GM10248 (cell line): Measurements from ENCODE around the gene ZFP57.
"Not testable (repeated sequence)": the region's sequence is repeated elsewhere in the genome, so short reads cannot be mapped to it uniquely, and the experiment has no call there.

Experiments
- CTCF ChIA-PET: fragments of 300-600 bp; sonication (Branson Sonifier 250); formaldehyde crosslinking; extraction: SDS; loops from one replicate; lab custom pipeline; 2021; ENCODE audit warnings: antibody characterized with exemption; lab: Yijun Ruan, JAX
- POLR2A ChIA-PET: fragments of 350-650 bp; sonication (Branson Sonifier 250); formaldehyde crosslinking; extraction: SDS; loops from one replicate; lab custom pipeline; 2020; ENCODE audit warnings: antibody characterized with exemption; lab: Yijun Ruan, JAX
- DNase-seq: peaks from one replicate; pipeline ENCODE4 v3.0.0; 2012; ENCODE audit errors: extremely low spot score
- CTCF ChIP-seq: IDR thresholded peaks from 2 replicates; pipeline ENCODE4 v1.5.1; 2012; ENCODE audit warnings: mild to moderate bottlenecking, low read depth; ENCODE audit errors: extremely low read depth, missing control alignments, control extremely low read depth

ZFP57 gene

DNA sequence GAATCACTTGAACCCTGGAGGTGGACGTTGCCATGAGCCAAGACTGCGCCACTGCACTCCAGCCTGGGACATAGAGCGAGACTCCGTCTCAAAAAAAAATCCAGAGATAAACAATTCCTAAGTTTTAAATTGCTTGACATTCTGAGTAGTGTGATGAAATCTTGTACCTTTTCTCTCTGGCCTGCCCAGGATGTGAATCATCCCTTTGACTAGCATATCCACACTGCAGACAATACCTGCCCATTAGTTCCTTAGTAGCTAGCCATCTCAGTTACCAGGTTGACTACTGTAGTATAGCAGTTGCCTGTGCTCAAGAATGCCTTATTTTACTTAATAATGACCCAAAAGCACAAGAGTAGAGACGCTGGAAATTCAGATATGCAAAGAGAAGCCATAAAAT is 2.8 kb downstream of the ZFP57 start:
- TF ChIP-seq CTCF, result no peak
- POLR2A ChIA-PET, result no interaction called here
- DNase-seq, result no peak
- CTCF ChIA-PET, result interaction anchor here (2.0 to 4.0 kb wide), 3 partner anchors 12 to 26 kb away, joined by 7 to 15 read pairs (median 13); no protein-coding TSS in a partner anchor

DNA sequence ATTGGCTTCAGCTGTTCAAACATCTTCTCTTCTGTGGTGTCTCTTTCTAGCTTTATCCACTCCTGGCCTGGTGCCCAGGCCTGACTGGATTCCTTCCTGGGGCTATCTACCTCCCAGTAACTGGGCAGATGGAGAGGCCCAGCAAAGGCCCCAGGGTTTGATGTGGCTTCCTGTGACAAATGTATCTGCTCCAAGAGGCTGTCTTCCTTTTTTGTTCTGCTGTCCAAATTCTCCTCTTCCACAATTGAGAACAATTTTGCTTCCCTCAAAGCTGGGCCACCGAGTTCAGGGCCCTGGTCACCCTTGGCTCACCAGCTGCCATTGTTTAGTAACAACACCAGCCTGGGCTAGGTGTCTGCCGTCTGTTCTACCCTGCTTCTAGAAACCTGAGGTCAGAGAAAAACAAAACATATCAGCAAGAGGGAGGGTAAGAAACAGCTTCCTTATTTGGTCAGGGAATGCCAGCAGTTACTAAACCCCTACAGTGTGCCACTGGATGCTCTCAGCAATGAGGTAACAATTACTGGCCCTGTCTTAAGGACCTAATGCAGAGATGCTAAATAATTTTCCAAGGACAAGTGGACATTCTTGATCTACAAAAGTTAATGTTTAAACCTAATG is 3.9 kb downstream of the ZFP57 start:
- no peak for TF ChIP-seq CTCF
- DNase-seq, result no peak
- ChIA-PET CTCF (interaction anchor here (1.3 to 4.0 kb wide), 4 partner anchors 11 to 27 kb away, joined by 3 to 15 read pairs (median 10); no protein-coding TSS in a partner anchor), POLR2A (interaction anchor here (0.6 kb wide), 1 partner anchor 792 kb away, joined by 3 read pairs; no protein-coding TSS in a partner anchor)

DNA sequence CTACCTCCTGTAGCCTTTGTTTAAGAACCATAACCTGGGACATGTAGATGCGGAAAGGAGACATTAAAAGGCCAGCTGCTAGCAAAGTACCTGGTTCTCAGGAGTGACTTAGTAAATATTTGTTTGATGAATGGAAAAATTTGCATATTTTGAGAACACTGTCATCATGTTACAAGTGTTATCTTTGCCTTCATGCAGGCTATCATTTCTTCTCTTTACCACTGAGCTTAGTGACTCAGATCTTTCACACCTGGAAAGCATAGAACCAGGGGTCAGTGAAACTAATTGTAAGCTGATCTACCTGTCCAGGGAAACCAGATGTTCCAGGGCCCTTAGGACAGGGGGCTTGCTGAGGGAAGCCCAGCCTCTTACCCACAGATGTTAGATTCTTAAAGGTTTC is 5.4 kb downstream of the ZFP57 start:
- CTCF ChIA-PET, result interaction anchor here (0.8 to 4.0 kb wide), 4 partner anchors 9 to 26 kb away, joined by 3 to 13 read pairs (median 4); no protein-coding TSS in a partner anchor
- no peak for TF ChIP-seq CTCF
- DNase-seq, result no peak
- POLR2A ChIA-PET, result no interaction called here

- TF ChIP-seq CTCF, result no peak
- CTCF ChIA-PET, result interaction anchor here (1.6 to 4.4 kb wide), 2 partner anchors 13 to 23 kb away, joined by 5 to 28 read pairs; no protein-coding TSS in a partner anchor
- no peak for DNase-seq
These were observed 6.9 kb downstream of the ZFP57 start for GRCh38 chr6:29674008-29674407.

GRCh38 chr6:29673161-29673560 is 7.8 kb downstream of the ZFP57 start:
- no peak for DNase-seq
- no peak for TF ChIP-seq CTCF
- POLR2A ChIA-PET, result no interaction called here
- CTCF ChIA-PET, result interaction anchor here (1.6 to 4.4 kb wide), 3 partner anchors 11 to 23 kb away, joined by 5 to 28 read pairs (median 6); no protein-coding TSS in a partner anchor

More at GRCh38 chr6:29674008-29674407, 6.9 kb downstream of the ZFP57 start:
- POLR2A ChIA-PET, result no interaction called here

GRCh38 chr6:29672116-29672515 is 8.8 kb downstream of the ZFP57 start:
- POLR2A ChIA-PET, DNase-seq: not testable (repeated sequence)
- CTCF ChIA-PET, result interaction anchor here (1.1 to 4.4 kb wide), 4 partner anchors 12 to 21 kb away, joined by 3 to 28 read pairs (median 14); partner anchors contain the start of gene MOG

- ChIA-PET CTCF (interaction anchor here (2.1 to 4.4 kb wide), 3 partner anchors 14 to 20 kb away, joined by 6 to 28 read pairs (median 22); no protein-coding TSS in a partner anchor), POLR2A (no interaction called here)
- no peak for DNase-seq
- TF ChIP-seq CTCF, result no peak
These were observed 9.9 kb downstream of the ZFP57 start for GRCh38 chr6:29671026-29671425.
